HL-60 (cell line): ENCODE results near the gene KNL1.

Experiments
- GABPA ChIP-seq: IDR thresholded peaks from 2 replicates; pipeline ENCODE4 v1.6.1; 2012; ENCODE audit warnings: low read depth
- POLR2AphosphoS5 ChIP-seq: IDR thresholded peaks from 2 replicates; pipeline ENCODE4 v1.6.1; 2012; ENCODE audit warnings: low read depth
- TF ChIP-seq, protein P1 (sequence below): IDR thresholded peaks from one replicate; pipeline ENCODE4 v1.5.1; 2011; ENCODE audit warnings: low read length, control low read depth, inconsistent platforms; ENCODE audit not compliant: insufficient read depth

DNA sequence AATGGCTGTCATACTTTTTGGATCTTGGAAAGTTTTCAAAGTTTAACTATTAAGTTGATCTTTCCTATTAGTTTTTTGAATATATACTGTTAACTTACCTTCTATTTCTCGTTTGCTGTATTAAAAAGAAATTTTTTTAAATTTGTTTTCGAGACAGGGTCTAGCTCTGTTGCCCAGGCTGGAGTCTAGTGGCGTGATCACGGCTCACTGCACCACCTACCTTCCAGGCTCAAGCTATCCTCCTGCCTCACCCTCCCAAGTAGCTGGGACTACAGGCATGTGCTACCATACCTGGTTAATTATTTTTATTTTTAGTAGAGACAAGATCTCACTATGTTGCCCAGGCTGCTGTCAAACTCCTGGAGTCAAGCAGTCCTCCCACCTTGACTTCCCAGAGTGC lies 4.6 kb downstream of the KNL1 start:
- TF ChIP-seq, protein P1, sequence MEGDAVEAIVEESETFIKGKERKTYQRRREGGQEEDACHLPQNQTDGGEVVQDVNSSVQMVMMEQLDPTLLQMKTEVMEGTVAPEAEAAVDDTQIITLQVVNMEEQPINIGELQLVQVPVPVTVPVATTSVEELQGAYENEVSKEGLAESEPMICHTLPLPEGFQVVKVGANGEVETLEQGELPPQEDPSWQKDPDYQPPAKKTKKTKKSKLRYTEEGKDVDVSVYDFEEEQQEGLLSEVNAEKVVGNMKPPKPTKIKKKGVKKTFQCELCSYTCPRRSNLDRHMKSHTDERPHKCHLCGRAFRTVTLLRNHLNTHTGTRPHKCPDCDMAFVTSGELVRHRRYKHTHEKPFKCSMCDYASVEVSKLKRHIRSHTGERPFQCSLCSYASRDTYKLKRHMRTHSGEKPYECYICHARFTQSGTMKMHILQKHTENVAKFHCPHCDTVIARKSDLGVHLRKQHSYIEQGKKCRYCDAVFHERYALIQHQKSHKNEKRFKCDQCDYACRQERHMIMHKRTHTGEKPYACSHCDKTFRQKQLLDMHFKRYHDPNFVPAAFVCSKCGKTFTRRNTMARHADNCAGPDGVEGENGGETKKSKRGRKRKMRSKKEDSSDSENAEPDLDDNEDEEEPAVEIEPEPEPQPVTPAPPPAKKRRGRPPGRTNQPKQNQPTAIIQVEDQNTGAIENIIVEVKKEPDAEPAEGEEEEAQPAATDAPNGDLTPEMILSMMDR: no peak
- no peak for TF ChIP-seq POLR2AphosphoS5
- TF ChIP-seq GABPA: no peak
